Peyer's patch (tissue), 4 donors: ENCODE measurements around the gene ADPRS.

Experiments used
- POLR2A ChIP-seq, 2 donors: fragments of 450-650 bp; IDR thresholded peaks; one replicate each; pipeline ENCODE4 v1.5.1; 2017; ENCODE audit warnings: antibody characterized with exemption in 2 of 2, mild to moderate bottlenecking in 2 of 2, moderate library complexity in 2 of 2
- TF ChIP-seq, protein P1 (sequence below), 6 experiments: fragments of 450-650 bp in 4 of 6; fragments of 200-600 bp in 2 of 6; sonication (generic) in 1 of 6; IDR thresholded peaks; one replicate each; pipeline ENCODE4 v1.5.1; 2017 to 2019; ENCODE audit warnings: antibody characterized with exemption in 6 of 6, mild to moderate bottlenecking in 3 of 6, moderate library complexity in 1 of 6

DNA sequence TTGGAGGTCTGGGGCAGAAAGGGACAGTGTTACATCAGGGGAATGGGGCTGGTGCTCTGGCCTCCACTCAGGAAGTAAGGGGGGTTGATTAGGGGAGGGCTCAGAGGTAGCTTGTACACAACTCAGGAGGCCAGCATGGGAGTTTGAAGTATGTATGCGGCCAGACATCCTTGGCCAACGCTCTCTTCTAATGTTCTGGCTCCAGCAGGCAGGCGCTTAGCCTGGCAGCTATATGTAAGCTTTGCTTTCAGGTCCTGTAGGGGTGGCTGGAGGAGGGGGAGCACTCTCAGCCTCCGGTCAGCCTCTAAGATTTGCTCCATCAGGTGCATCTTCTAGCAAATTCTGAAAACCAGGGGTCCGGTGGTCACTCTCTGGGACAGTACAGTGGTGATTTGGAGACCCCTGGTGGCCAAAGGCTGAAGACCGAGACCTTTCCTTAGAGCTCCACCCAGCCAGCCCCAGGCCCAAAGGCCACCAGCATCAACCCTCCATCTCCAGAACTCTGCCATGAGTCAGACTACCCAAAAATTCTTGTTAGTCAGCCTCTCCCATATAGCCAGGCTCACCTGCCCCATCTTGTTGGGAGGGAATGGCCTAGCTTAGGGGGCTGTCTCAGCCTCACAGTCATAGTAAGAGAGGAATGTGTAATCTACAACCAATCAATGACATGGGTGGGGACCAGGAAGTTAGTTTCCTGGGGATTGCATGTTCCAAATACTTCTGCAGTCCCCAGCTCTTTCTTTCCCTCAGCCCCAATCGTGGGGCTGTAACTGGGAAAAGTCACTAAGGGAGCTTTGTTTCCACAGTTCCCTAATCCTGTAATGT lies 46.0 kb downstream of the ADPRS start:
- TF ChIP-seq, protein P1, sequence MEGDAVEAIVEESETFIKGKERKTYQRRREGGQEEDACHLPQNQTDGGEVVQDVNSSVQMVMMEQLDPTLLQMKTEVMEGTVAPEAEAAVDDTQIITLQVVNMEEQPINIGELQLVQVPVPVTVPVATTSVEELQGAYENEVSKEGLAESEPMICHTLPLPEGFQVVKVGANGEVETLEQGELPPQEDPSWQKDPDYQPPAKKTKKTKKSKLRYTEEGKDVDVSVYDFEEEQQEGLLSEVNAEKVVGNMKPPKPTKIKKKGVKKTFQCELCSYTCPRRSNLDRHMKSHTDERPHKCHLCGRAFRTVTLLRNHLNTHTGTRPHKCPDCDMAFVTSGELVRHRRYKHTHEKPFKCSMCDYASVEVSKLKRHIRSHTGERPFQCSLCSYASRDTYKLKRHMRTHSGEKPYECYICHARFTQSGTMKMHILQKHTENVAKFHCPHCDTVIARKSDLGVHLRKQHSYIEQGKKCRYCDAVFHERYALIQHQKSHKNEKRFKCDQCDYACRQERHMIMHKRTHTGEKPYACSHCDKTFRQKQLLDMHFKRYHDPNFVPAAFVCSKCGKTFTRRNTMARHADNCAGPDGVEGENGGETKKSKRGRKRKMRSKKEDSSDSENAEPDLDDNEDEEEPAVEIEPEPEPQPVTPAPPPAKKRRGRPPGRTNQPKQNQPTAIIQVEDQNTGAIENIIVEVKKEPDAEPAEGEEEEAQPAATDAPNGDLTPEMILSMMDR (IDR thresholded peaks at IDR 0.05): peak; percentile 31 to 57 (median 49)
- TF ChIP-seq POLR2A (IDR thresholded peaks at IDR 0.05): no peak
